Mesenchymal stem cell (in vitro differentiated cells and primary cell): ENCODE measurements around the gene OPCML.

Source experiments
- DNase-seq: peaks from one replicate; pipeline ENCODE4 v3.0.0-alpha.2; 2013
- H2AFZ ChIP-seq: one replicate; pipeline ENCODE4 v1.6.1; 2013; ENCODE audit warnings: low read depth, mild to moderate bottlenecking, control low read depth, inconsistent platforms, low read length, moderate library complexity
- H2AK5ac ChIP-seq: 2 replicates; pipeline ENCODE4 v1.6.1; 2013; ENCODE audit warnings: low read length, moderate library complexity, mild to moderate bottlenecking, inconsistent platforms; ENCODE audit not compliant: severe bottlenecking
- H2BK120ac ChIP-seq: one replicate; pipeline ENCODE4 v1.6.1; 2013; ENCODE audit warnings: low read depth, mild to moderate bottlenecking, inconsistent platforms, low read length, moderate library complexity
- H2BK12ac ChIP-seq, 2 experiments: one replicate each; pipeline ENCODE4 v1.6.1; 2013; ENCODE audit warnings: inconsistent platforms in 2 of 2, low read length in 2 of 2, mild to moderate bottlenecking in 2 of 2, moderate library complexity in 2 of 2, control low read depth in 1 of 2
- H2BK15ac ChIP-seq: one replicate; pipeline ENCODE4 v1.6.1; 2013; ENCODE audit warnings: mild to moderate bottlenecking, low read depth, inconsistent platforms; ENCODE audit not compliant: poor library complexity, severe bottlenecking
- H2BK5ac ChIP-seq: 2 replicates; pipeline ENCODE4 v1.6.1; 2013; ENCODE audit warnings: low read depth, mild to moderate bottlenecking, low read length, control low read depth, inconsistent platforms; ENCODE audit not compliant: poor library complexity, severe bottlenecking
- H3K14ac ChIP-seq, 2 experiments: one replicate each; pipeline ENCODE4 v1.6.1; 2013; ENCODE audit warnings: inconsistent platforms in 2 of 2, low read length in 2 of 2, control low read depth in 1 of 2, mild to moderate bottlenecking in 1 of 2, moderate library complexity in 1 of 2
- H3K18ac ChIP-seq, 2 experiments: one replicate each; pipeline ENCODE4 v1.6.1; 2013; ENCODE audit warnings: inconsistent platforms in 2 of 2, low read length in 2 of 2, control low read depth in 1 of 2, low read depth in 1 of 2, mild to moderate bottlenecking in 1 of 2
- H3K23ac ChIP-seq, 2 experiments: one replicate each; pipeline ENCODE4 v1.6.1; 2013; ENCODE audit warnings: inconsistent platforms in 2 of 2, low read length in 2 of 2, mild to moderate bottlenecking in 2 of 2, moderate library complexity in 2 of 2, control low read depth in 1 of 2
- H3K27ac ChIP-seq: 2 replicates; pipeline ENCODE4 v1.5.1; 2013; ENCODE audit warnings: mild to moderate bottlenecking, moderate library complexity, low read length, control low read depth, inconsistent platforms; ENCODE audit not compliant: poor library complexity, severe bottlenecking
- H3K27me3 ChIP-seq, 2 experiments: 2 replicates each; pipeline versions ENCODE4 v1.6.1 to v1.7.0; 2013; ENCODE audit warnings: low read length in 2 of 2, mild to moderate bottlenecking in 2 of 2, moderate library complexity in 2 of 2, control low read depth in 1 of 2, inconsistent platforms in 1 of 2; ENCODE audit not compliant: control insufficient read depth in 1 of 2, insufficient read depth in 1 of 2
- H3K36me3 ChIP-seq, 2 experiments: 2 replicates each; pipeline versions ENCODE4 v1.6.1 to v1.7.0; 2013; ENCODE audit warnings: low read length in 2 of 2, control low read depth in 1 of 2, inconsistent platforms in 1 of 2, low read depth in 1 of 2, mild to moderate bottlenecking in 1 of 2; ENCODE audit not compliant: insufficient read depth in 2 of 2, control insufficient read depth in 1 of 2
- H3K4ac ChIP-seq, 2 experiments: one replicate each; pipeline ENCODE4 v1.6.1; 2013; ENCODE audit warnings: inconsistent platforms in 2 of 2, low read length in 2 of 2, mild to moderate bottlenecking in 2 of 2, moderate library complexity in 2 of 2, control low read depth in 1 of 2, low read depth in 1 of 2
- H3K4me1 ChIP-seq: 2 replicates; pipeline ENCODE4 v1.6.1; 2013; ENCODE audit warnings: low read depth, low read length, control low read depth; ENCODE audit not compliant: control insufficient read depth, insufficient read depth
- H3K4me2 ChIP-seq: 2 replicates; pipeline ENCODE4 v1.6.1; 2013; ENCODE audit warnings: low read length, mild to moderate bottlenecking, inconsistent platforms; ENCODE audit not compliant: poor library complexity, severe bottlenecking
- H3K4me3 ChIP-seq, 2 experiments: 2 replicates each; pipeline versions ENCODE4 v1.5.1 to v1.7.0; 2013; ENCODE audit warnings: low read length in 2 of 2, mild to moderate bottlenecking in 2 of 2, control low read depth in 1 of 2, low read depth in 1 of 2; ENCODE audit not compliant: insufficient read depth in 1 of 2
- H3K79me1 ChIP-seq: replicated peaks from 2 replicates; pipeline ENCODE4 v1.6.1; 2013; ENCODE audit warnings: mild to moderate bottlenecking, control low read depth, low read length, inconsistent platforms; ENCODE audit not compliant: poor library complexity, severe bottlenecking
- H3K9ac ChIP-seq: 2 replicates; pipeline ENCODE4 v1.7.0; 2013; ENCODE audit warnings: mild to moderate bottlenecking, low read length, moderate library complexity
- H3K9me3 ChIP-seq: 2 replicates; pipeline ENCODE4 v1.7.0; 2013; ENCODE audit warnings: mild to moderate bottlenecking, low read length; ENCODE audit not compliant: control insufficient read depth
- H4K8ac ChIP-seq: one replicate; pipeline ENCODE4 v1.6.1; 2013; ENCODE audit warnings: inconsistent platforms, mild to moderate bottlenecking, low read length, moderate library complexity
- H4K91ac ChIP-seq: one replicate; pipeline ENCODE4 v1.6.1; 2013; ENCODE audit warnings: mild to moderate bottlenecking, low read length, inconsistent platforms
- WGBS: methylation state at CpG from one replicate; pipeline ENCODE4 v1.1.7; 2013; ENCODE audit warnings: mixed read lengths; 5-methylcytosine and 5-hydroxymethylcytosine counted together

The OPCML gene

GRCh38 chr11:132777067-132777975, 755.0 kb downstream of the OPCML start:
- H4K8ac ChIP-seq, result no peak overlapping the region
- no peak overlapping the region for H2AK5ac ChIP-seq
- 66% methylated on average over 7 of the region's 9 CpGs for WGBS
- no peaks in the 10 kb centered on the region for H3K79me1 ChIP-seq
- H3K27me3 ChIP-seq, result no peaks in the 10 kb centered on the region
- H3K18ac ChIP-seq, result no peak overlapping the region
- H3K4me3 ChIP-seq, result no peak overlapping the region
- no peaks in the 10 kb centered on the region for H3K36me3 ChIP-seq
- no peak overlapping the region for H3K4me2 ChIP-seq
- no peak overlapping the region for H3K23ac ChIP-seq
- H3K9ac ChIP-seq, result no peak overlapping the region
- no peak for DNase-seq
- no peak overlapping the region for H4K91ac ChIP-seq
- no peak overlapping the region for H2BK5ac ChIP-seq
- H3K14ac ChIP-seq, result no peak overlapping the region
- H2BK120ac ChIP-seq, result no peak overlapping the region
- H2AFZ ChIP-seq, result no peak overlapping the region
- H3K4me1 ChIP-seq, result no peaks in the 10 kb centered on the region
- H2BK12ac ChIP-seq, result no peak overlapping the region
- no peak overlapping the region for H3K27ac ChIP-seq
- no peak overlapping the region for H2BK15ac ChIP-seq
- H3K9me3 ChIP-seq, result no peaks in the 10 kb centered on the region
- H3K4ac ChIP-seq, result no peak overlapping the region

GRCh38 chr11:132773751-132774150, 758.5 kb downstream of the OPCML start:
- no peak overlapping the region for H3K4me2 ChIP-seq
- H2AFZ ChIP-seq, result no peak overlapping the region
- no peak for DNase-seq
- H2BK5ac ChIP-seq, result no peak overlapping the region
- H3K4ac ChIP-seq, result no peak overlapping the region
- H3K9me3 ChIP-seq, result no peaks in the 10 kb centered on the region
- no peak overlapping the region for H2AK5ac ChIP-seq
- H3K36me3 ChIP-seq, result no peaks in the 10 kb centered on the region
- WGBS, result 43% methylated on average over 1 of the region's 2 CpGs
- no peak overlapping the region for H3K23ac ChIP-seq
- H2BK120ac ChIP-seq, result no peak overlapping the region
- H3K27me3 ChIP-seq, result no peaks in the 10 kb centered on the region
- H3K14ac ChIP-seq, result no peak overlapping the region
- H3K18ac ChIP-seq, result no peak overlapping the region
- H3K9ac ChIP-seq, result no peak overlapping the region
- H4K91ac ChIP-seq, result no peak overlapping the region
- H2BK15ac ChIP-seq, result no peak overlapping the region
- no peaks in the 10 kb centered on the region for H3K4me1 ChIP-seq
- no peak overlapping the region for H4K8ac ChIP-seq
- no peak overlapping the region for H3K27ac ChIP-seq
- no peaks in the 10 kb centered on the region for H3K79me1 ChIP-seq
- no peak overlapping the region for H3K4me3 ChIP-seq
- no peak overlapping the region for H2BK12ac ChIP-seq

- Histone ChIP-seq H3K9me3 (no peaks in the 10 kb centered on the region), H4K8ac (no peak overlapping the region), H2AK5ac (no peak overlapping the region), H3K14ac (no peak overlapping the region), H3K9ac (no peak overlapping the region), H3K4me1 (no peaks in the 10 kb centered on the region), H2BK5ac (no peak overlapping the region), H2BK12ac (no peak overlapping the region), H2AFZ (no peak overlapping the region), H3K27me3 (no peaks in the 10 kb centered on the region), H3K4me2 (no peak overlapping the region), H3K18ac (no peak overlapping the region), H4K91ac (no peak overlapping the region), H3K36me3 (no peaks in the 10 kb centered on the region), H3K23ac (no peak overlapping the region), H3K27ac (no peak overlapping the region), H3K4me3 (no peak overlapping the region), H2BK120ac (no peak overlapping the region), H3K4ac (no peak overlapping the region), H2BK15ac (no peak overlapping the region), H3K79me1 (no peaks in the 10 kb centered on the region)
- 87% methylated on average over 19 of the region's 19 CpGs for WGBS
- DNase-seq, result no peak
Observed at GRCh38 chr11:132772703-132773545, 759.4 kb downstream of the OPCML start.

GRCh38 chr11:132771746-132772145, 760.6 kb downstream of the OPCML start:
- Histone ChIP-seq H3K4ac (no peak overlapping the region), H3K27ac (no peak overlapping the region), H3K4me2 (no peak overlapping the region), H3K9ac (no peak overlapping the region), H2BK15ac (no peak overlapping the region), H2AK5ac (no peak overlapping the region), H3K23ac (no peak overlapping the region), H3K14ac (no peak overlapping the region), H4K8ac (no peak overlapping the region), H3K79me1 (no peaks in the 10 kb centered on the region), H2BK120ac (no peak overlapping the region), H2AFZ (no peak overlapping the region), H3K4me1 (no peaks in the 10 kb centered on the region), H3K36me3 (no peaks in the 10 kb centered on the region), H3K9me3 (no peaks in the 10 kb centered on the region), H3K4me3 (no peak overlapping the region), H3K18ac (no peak overlapping the region), H4K91ac (no peak overlapping the region), H2BK12ac (no peak overlapping the region), H2BK5ac (no peak overlapping the region), H3K27me3 (no peaks in the 10 kb centered on the region)
- WGBS, result 87% methylated on average over 4 of the region's 5 CpGs
- no peak for DNase-seq
